ENCODE measurements around the gene GYPB.
"Not testable (repeated sequence)": the region's sequence is repeated elsewhere in the genome, so short reads cannot be mapped to it uniquely, and the experiment has no call there.

GRCh38 chr4:144031875-144032274 lies 12.7 kb upstream of the GYPB start:
- not testable (repeated sequence) for TF ChIP-seq CTCF, POLR2A, POLR2AphosphoS5 (IDR thresholded peaks at IDR 0.05)

Data from sigmoid colon (tissue), 4 donors.